Adrenal gland (tissue), 12 donors: ENCODE data around the gene MOB3B. TPM values are rescaled to one million over a fixed set of nuclear protein-coding genes. Genes with fewer than 3 reads are reported as not detected.
A peak's percentile ranks its signal among the peaks of the same experiment; 100 is the strongest.

ENCODE experiments used
- DNase-seq, 7 donors: peaks; one replicate each; pipeline ENCODE4 v3.0.0-alpha.2; 2019 to 2020
- H3K27ac ChIP-seq, 5 donors: fragments of 200-600 bp; sonication (generic) in 4 of 5; 1 replicate in 3 of 5; 2 replicates in 2 of 5; pipeline versions ENCODE4 v1.5.1 to v1.8.0; 2016 to 2020; ENCODE audit warnings: mild to moderate bottlenecking in 1 of 5
- H3K27me3 ChIP-seq: fragments of 200-600 bp; 2 replicates; pipeline ENCODE4 v1.8.0; 2021
- H3K36me3 ChIP-seq, 2 donors: fragments of 200-600 bp; replicated peaks in 1 of 2; 1 replicate in 1 of 2; 2 replicates in 1 of 2; pipeline versions ENCODE4 v1.5.1 to v1.8.0; 2018 to 2022
- H3K4me1 ChIP-seq, 2 donors: fragments of 200-600 bp; replicated peaks in 1 of 2; 1 replicate in 1 of 2; 2 replicates in 1 of 2; pipeline versions ENCODE4 v1.5.1 to v1.8.0; 2018 to 2021
- H3K4me3 ChIP-seq, 4 donors: fragments of 200-600 bp; sonication (generic) in 3 of 4; one replicate each; pipeline ENCODE4 v1.5.1; 2016 to 2018
- H3K9me3 ChIP-seq, 3 donors: fragments of 200-600 bp; sonication (generic) in 1 of 3; replicated peaks in 1 of 3; 1 replicate in 2 of 3; 2 replicates in 1 of 3; pipeline versions ENCODE4 v1.5.1 to v1.8.0; 2016 to 2021
- POLR2A ChIP-seq, 2 donors: fragments of 450-650 bp; IDR thresholded peaks; one replicate each; pipeline ENCODE4 v1.6.1; 2017; ENCODE audit warnings: antibody characterized with exemption in 2 of 2, mild to moderate bottlenecking in 2 of 2, moderate library complexity in 1 of 2
- WGBS, 4 donors: extraction: QIAGEN DNeasy Blood & Tissue Kit in 2 of 4; methylation state at CpG; one replicate each; pipeline versions ENCODE4 v1.1.5 to v1.1.7; 2013 to 2017; 5-methylcytosine and 5-hydroxymethylcytosine counted together
- intact Hi-C, 2 donors: fragments of 100-400 bp; cut with DNase I; formaldehyde crosslinking; loops; one replicate each; pipeline versions ENCODE4 v1.14.1 to v1.15.0; 2022 to 2023
- polyA plus RNA-seq, 3 donors: library from polyadenylated mRNA; stranded (reverse); fragments of 200-250 nt in 2 of 3; fragments of 350-450 nt in 1 of 3; fragmentation: Illumina TruSeq in 1 of 3; extraction: RNeasy Lipid Tissue Mini Kit (QIAGEN cat#74804) in 1 of 3; gene quantifications; one replicate each; pipeline ENCODE4 v1.2.3, GENCODE V29; 2013 to 2014
- total RNA-seq, 9 donors: library from RNA; depleted of rRNA in 4 of 9; stranded (reverse); fragments of >200 nt in 4 of 9; fragments of 120-200 nt in 1 of 9; fragmentation: NEBNext Ultra II Directional in 1 of 9; extraction: Animal tissue kit (Norgen Biotek cat#: 25700) in 1 of 9; gene quantifications; one replicate each; pipeline versions ENCODE4 v1.1.0 to v1.2.4, GENCODE V29; 2013 to 2023
- TF ChIP-seq, protein P1 (sequence below), 6 experiments: fragments of 450-650 bp in 4 of 6; fragments of 200-600 bp in 2 of 6; sonication (generic) in 1 of 6; IDR thresholded peaks; 1 replicate in 5 of 6; 2 replicates in 1 of 6; pipeline versions ENCODE4 v1.5.1 to v1.8.0; 2016 to 2021; ENCODE audit warnings: antibody characterized with exemption in 6 of 6, mild to moderate bottlenecking in 2 of 6, moderate library complexity in 1 of 6
- donor health status: healthy with polysubstance abuse.
- donor health status: Bipolar disorder and iron deficiency.
- donor health status: DM: yes; HTN: yes; CAD: no.
- donor health status: DM: no; HTN: no; CAD: no.
- donor health status: DM: no; HTN: no; CAD: no.
- donor health status: DM: yes; HTN: yes; CAD: no.

Gene MOB3B
- total and polyA plus RNA-seq, 12 donors = 1.3 to 9.0 (median 3.4) TPM

- no peaks in the 10 kb centered on the region for H3K36me3 ChIP-seq
- no peaks in the 10 kb centered on the region for H3K9me3 ChIP-seq
- WGBS, 4 donors = 81 to 90% (median 88%) methylated on average over 4 of the region's 4 CpGs
- H3K4me1 ChIP-seq = no peaks in the 10 kb centered on the region
- no peaks in the 10 kb centered on the region for H3K27me3 ChIP-seq
- TF ChIP-seq, protein P1, sequence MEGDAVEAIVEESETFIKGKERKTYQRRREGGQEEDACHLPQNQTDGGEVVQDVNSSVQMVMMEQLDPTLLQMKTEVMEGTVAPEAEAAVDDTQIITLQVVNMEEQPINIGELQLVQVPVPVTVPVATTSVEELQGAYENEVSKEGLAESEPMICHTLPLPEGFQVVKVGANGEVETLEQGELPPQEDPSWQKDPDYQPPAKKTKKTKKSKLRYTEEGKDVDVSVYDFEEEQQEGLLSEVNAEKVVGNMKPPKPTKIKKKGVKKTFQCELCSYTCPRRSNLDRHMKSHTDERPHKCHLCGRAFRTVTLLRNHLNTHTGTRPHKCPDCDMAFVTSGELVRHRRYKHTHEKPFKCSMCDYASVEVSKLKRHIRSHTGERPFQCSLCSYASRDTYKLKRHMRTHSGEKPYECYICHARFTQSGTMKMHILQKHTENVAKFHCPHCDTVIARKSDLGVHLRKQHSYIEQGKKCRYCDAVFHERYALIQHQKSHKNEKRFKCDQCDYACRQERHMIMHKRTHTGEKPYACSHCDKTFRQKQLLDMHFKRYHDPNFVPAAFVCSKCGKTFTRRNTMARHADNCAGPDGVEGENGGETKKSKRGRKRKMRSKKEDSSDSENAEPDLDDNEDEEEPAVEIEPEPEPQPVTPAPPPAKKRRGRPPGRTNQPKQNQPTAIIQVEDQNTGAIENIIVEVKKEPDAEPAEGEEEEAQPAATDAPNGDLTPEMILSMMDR (IDR thresholded peaks at IDR 0.05) = no peak
- TF ChIP-seq POLR2A (IDR thresholded peaks at IDR 0.05) = no peak
- DNase-seq = peak in 4 of 7 donors; percentile 22 to 35 (median 32)
- no peak overlapping the region for H3K4me3 ChIP-seq
- no peak overlapping the region for H3K27ac ChIP-seq
- intact Hi-C loops = no loop called here
These were observed 87.2 kb downstream of the MOB3B start for GRCh38 chr9:27442464-27442863.

- 87 to 92% (median 91%) methylated on average over 4 of the region's 4 CpGs for WGBS, 4 donors
- TF ChIP-seq POLR2A (IDR thresholded peaks at IDR 0.05) = no peak
- TF ChIP-seq, protein P1 (IDR thresholded peaks at IDR 0.05) = no peak
- no peaks in the 10 kb centered on the region for H3K9me3 ChIP-seq
- DNase-seq = no peak
- H3K36me3 ChIP-seq = no peaks in the 10 kb centered on the region
- intact Hi-C loops = no loop called here
- no peaks in the 10 kb centered on the region for H3K27me3 ChIP-seq
- no peak overlapping the region for H3K4me3 ChIP-seq
- H3K27ac ChIP-seq = no peak overlapping the region
- no peaks in the 10 kb centered on the region for H3K4me1 ChIP-seq
These were observed 87.9 kb downstream of the MOB3B start for GRCh38 chr9:27441741-27442070.

GRCh38 chr9:27440888-27441740 is 88.5 kb downstream of the MOB3B start:
- no peaks in the 10 kb centered on the region for H3K9me3 ChIP-seq
- no peak for DNase-seq
- WGBS, 4 donors = 89 to 98% (median 92%) methylated on average over 5 of the region's 5 CpGs
- no peaks in the 10 kb centered on the region for H3K4me1 ChIP-seq
- no peaks in the 10 kb centered on the region for H3K36me3 ChIP-seq
- TF ChIP-seq POLR2A (IDR thresholded peaks at IDR 0.05) = no peak
- TF ChIP-seq, protein P1 (IDR thresholded peaks at IDR 0.05) = no peak
- intact Hi-C loops = no loop called here
- no peaks in the 10 kb centered on the region for H3K27me3 ChIP-seq
- no peak overlapping the region for H3K27ac ChIP-seq
- no peak overlapping the region for H3K4me3 ChIP-seq

GRCh38 chr9:27438522-27438921 is 91.1 kb downstream of the MOB3B start:
- H3K27ac ChIP-seq = no peak overlapping the region
- peaks cover 0 to 6% of the 10 kb centered on the region in 2 donors for H3K4me1 ChIP-seq
- intact Hi-C loops = no loop called here

More at GRCh38 chr9:27438522-27438921, 91.1 kb downstream of the MOB3B start:
- Histone ChIP-seq H3K27me3 (no peaks in the 10 kb centered on the region), H3K9me3 (no peaks in the 10 kb centered on the region), H3K4me3 (no peak overlapping the region), H3K36me3 (no peaks in the 10 kb centered on the region)
- WGBS, 4 donors = 85 to 92% (median 88%) methylated on average over 7 of the region's 7 CpGs
- TF ChIP-seq POLR2A (IDR thresholded peaks at IDR 0.05) = no peak
- TF ChIP-seq, protein P1 (IDR thresholded peaks at IDR 0.05) = no peak
- no peak for DNase-seq
